Transverse colon (tissue), 4 donors: Measurements from ENCODE around the gene TANGO6. TPM values are rescaled to one million over a fixed set of nuclear protein-coding genes. Genes with fewer than 3 reads are reported as not detected.

Experiments
- DNase-seq: peaks from one replicate; pipeline ENCODE4 v3.0.0-alpha.2; 2019
- H3K27ac ChIP-seq, 4 donors: fragments of 200-600 bp; sonication (generic); 2 replicates each; pipeline ENCODE4 v1.5.1; 2016 to 2018; ENCODE audit warnings: inconsistent platforms in 4 of 4
- H3K27me3 ChIP-seq: fragments of 200-600 bp; sonication (generic); 2 replicates; pipeline ENCODE4 v1.5.1; 2017; ENCODE audit warnings: inconsistent platforms
- H3K36me3 ChIP-seq, 4 donors: fragments of 200-600 bp; sonication (generic); 2 replicates each; pipeline ENCODE4 v1.5.1; 2017 to 2019; ENCODE audit warnings: inconsistent platforms in 4 of 4
- H3K4me1 ChIP-seq, 4 donors: fragments of 200-600 bp; sonication (generic); 2 replicates each; pipeline ENCODE4 v1.5.1; 2017 to 2020; ENCODE audit warnings: inconsistent platforms in 4 of 4
- H3K4me3 ChIP-seq, 4 donors: fragments of 200-600 bp; sonication (generic); 1 replicate in 1 of 4; 2 replicates in 3 of 4; pipeline versions ENCODE4 v1.5.1 to v1.6.1; 2017 to 2019; ENCODE audit warnings: inconsistent platforms in 4 of 4
- H3K9me3 ChIP-seq, 2 donors: fragments of 200-600 bp; sonication (generic); 2 replicates each; pipeline ENCODE4 v1.5.1; 2017 to 2019; ENCODE audit warnings: inconsistent platforms in 2 of 2
- CTCF ChIP-seq, 5 experiments: fragments of 200-600 bp in 3 of 5; fragments of 450-650 bp in 2 of 5; sonication (generic) in 3 of 5; IDR thresholded peaks; 1 replicate in 2 of 5; 2 replicates in 3 of 5; pipeline ENCODE4 v1.5.1; 2016 to 2017; ENCODE audit warnings: antibody characterized with exemption in 5 of 5, inconsistent platforms in 3 of 5, mild to moderate bottlenecking in 2 of 5, moderate library complexity in 1 of 5
- EP300 ChIP-seq: sonication (generic); formaldehyde crosslinking; IDR thresholded peaks from one replicate; pipeline ENCODE4 v1.6.1; 2017; ENCODE audit warnings: antibody characterized with exemption, low read depth
- POLR2A ChIP-seq: fragments of 450-650 bp; IDR thresholded peaks from one replicate; pipeline ENCODE4 v1.6.1; 2016; ENCODE audit warnings: antibody characterized with exemption, mild to moderate bottlenecking, moderate library complexity
- POLR2AphosphoS5 ChIP-seq, 3 donors: sonication (generic); formaldehyde crosslinking; IDR thresholded peaks; one replicate each; pipeline ENCODE4 v1.6.1; 2016; ENCODE audit warnings: antibody characterized with exemption in 3 of 3
- WGBS, 2 donors: methylation state at CpG; one replicate each; pipeline ENCODE4 v1.1.5; 2018; ENCODE audit warnings: low coverage in 1 of 2; 5-methylcytosine and 5-hydroxymethylcytosine counted together
- in situ Hi-C, 4 donors: fragments of 200-750 bp; cut with MboI; loops; one replicate each; pipeline versions ENCODE4 v1.15.0 to v1.15.1; 2017; ENCODE audit warnings: low sequenced_read_pairs in 3 of 4, low pct_ligation_motif_present in 1 of 4, low pct_unique_long_range_greater_than_20kb in 1 of 4
- intact Hi-C: fragments of 100-400 bp; cut with DNase I; formaldehyde crosslinking; loops from one replicate; pipeline ENCODE4 v1.15.1; 2023; ENCODE audit warnings: low total_unique reads
- total RNA-seq, 4 donors: library from RNA; depleted of rRNA; stranded (reverse); fragments of >200 nt; gene quantifications; one replicate each; pipeline ENCODE4 v1.1.0, GENCODE V29; 2016

Gene TANGO6
- total RNA-seq: 10 to 100 TPM; 10.6 to 55.4 (median 22.8) TPM

GRCh38 chr16:68843482-68844210 is at the start of gene TANGO6:
Gene TANGO6 (plus strand): TSS chr16:68843531. CDS start chr16:68843618, 87 bp downstream.
- Histone ChIP-seq H3K27me3 (no peaks in the 10 kb centered on the region), H3K4me3 (peak within 1 kb of the TSS; percentile 55 to 97 (median 68)), H3K9me3 (no peaks in the 10 kb centered on the region), H3K27ac (peak within 1 kb of the TSS; percentile 80 to 89 (median 84)), H3K36me3 (no peaks in the 10 kb centered on the region), H3K4me1 (peaks cover 0 to 26% (median 11%) of the 10 kb centered on the region in 4 donors)
- in situ Hi-C loops (loop anchor here in 1 of 4 donors (10.0 kb wide), 1 partner anchor 281 kb away; no protein-coding TSS in a partner anchor), intact Hi-C loops (loop anchor here (10.0 kb wide), 1 partner anchor 261 kb away; the partner anchor contains the start of gene HAS3)
- peak; percentile 89 for DNase-seq
- no peak for TF ChIP-seq EP300
- peak in 1 of 5 experiments; percentile 5 for TF ChIP-seq CTCF (IDR thresholded peaks at IDR 0.05)
- peak; percentile 65 for TF ChIP-seq POLR2A
- peak; percentile 50 to 94 (median 83) for TF ChIP-seq POLR2AphosphoS5 (IDR thresholded peaks at IDR 0.05)
- WGBS, 2 donors: 0% methylated on average over 55 of the region's 55 CpGs; no CpG with 5 or more reads in 1 of the 2 donors

- WGBS, 2 donors: 78 to 100% methylated on average over 1 to 2 of the region's 2 CpGs
- H3K27ac ChIP-seq: no peak overlapping the region
Measured at GRCh38 chr16:68798398-68798797, 44.9 kb upstream of the TANGO6 start.

DNA sequence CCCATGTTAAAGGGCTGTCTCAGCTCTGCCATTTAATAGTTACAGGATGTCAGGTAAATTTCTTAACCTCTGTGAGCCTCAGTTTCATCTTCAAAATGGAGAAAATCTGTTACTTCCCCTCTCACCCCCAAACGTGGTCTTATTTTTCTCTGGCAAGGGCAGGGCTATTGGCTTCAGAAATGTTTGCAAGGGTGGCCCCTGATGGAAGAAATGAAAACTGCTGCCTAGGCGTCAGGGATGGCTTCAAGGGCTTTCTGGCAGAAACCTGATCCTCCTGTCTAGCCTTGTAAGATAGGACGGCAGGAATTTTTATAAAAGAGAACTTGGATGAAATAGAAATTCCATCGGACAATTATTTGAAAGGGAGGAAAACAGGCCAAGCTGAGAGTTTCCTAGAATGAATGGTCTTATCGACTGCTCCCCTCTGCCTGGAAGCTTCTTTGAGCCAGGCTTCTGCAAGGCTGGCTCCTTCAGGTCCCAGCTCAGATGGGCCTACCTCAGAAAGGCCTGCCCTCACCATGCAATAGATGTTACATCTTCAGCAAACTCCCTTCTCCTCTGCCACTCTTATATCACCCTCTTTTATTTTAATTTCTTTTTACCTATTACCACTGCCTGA is 43.0 kb upstream of the TANGO6 start:
- intact Hi-C loops: no loop called here
- TF ChIP-seq POLR2A (no peak), EP300 (no peak), POLR2AphosphoS5 (IDR thresholded peaks at IDR 0.05) (no peak), CTCF (IDR thresholded peaks at IDR 0.05) (peak; percentile 64 to 79 (median 65))
- no peaks in the 10 kb centered on the region for H3K9me3 ChIP-seq
- H3K36me3 ChIP-seq: no peaks in the 10 kb centered on the region
- no peak overlapping the region for H3K4me3 ChIP-seq
- peaks cover 0 to 11% (median 0%) of the 10 kb centered on the region in 4 donors for H3K4me1 ChIP-seq
- no peaks in the 10 kb centered on the region for H3K27me3 ChIP-seq
- H3K27ac ChIP-seq: no peak overlapping the region
- 8 to 24% methylated on average over 5 of the region's 5 CpGs for WGBS, 2 donors
- peak; percentile 65 for DNase-seq
- in situ Hi-C loops: loop anchor here in 2 of 4 donors (10.0 to 25.0 kb wide), 2 partner anchors 96 to 238 kb away; no protein-coding TSS in a partner anchor

More at GRCh38 chr16:68798398-68798797, 44.9 kb upstream of the TANGO6 start:
- intact Hi-C loops (no loop called here), in situ Hi-C loops (loop anchor here in 2 of 4 donors (10.0 kb wide), 1 partner anchor 94 kb away; no protein-coding TSS in a partner anchor)
- H3K9me3 ChIP-seq: no peaks in the 10 kb centered on the region
- no peak for TF ChIP-seq EP300
- TF ChIP-seq CTCF (IDR thresholded peaks at IDR 0.05): no peak
- no peak for TF ChIP-seq POLR2AphosphoS5 (IDR thresholded peaks at IDR 0.05)
- TF ChIP-seq POLR2A: no peak
- H3K4me1 ChIP-seq: peaks cover 0 to 13% (median 1%) of the 10 kb centered on the region in 4 donors
- H3K36me3 ChIP-seq: no peaks in the 10 kb centered on the region
- no peak for DNase-seq
- no peaks in the 10 kb centered on the region for H3K27me3 ChIP-seq
- H3K4me3 ChIP-seq: no peak overlapping the region

DNA sequence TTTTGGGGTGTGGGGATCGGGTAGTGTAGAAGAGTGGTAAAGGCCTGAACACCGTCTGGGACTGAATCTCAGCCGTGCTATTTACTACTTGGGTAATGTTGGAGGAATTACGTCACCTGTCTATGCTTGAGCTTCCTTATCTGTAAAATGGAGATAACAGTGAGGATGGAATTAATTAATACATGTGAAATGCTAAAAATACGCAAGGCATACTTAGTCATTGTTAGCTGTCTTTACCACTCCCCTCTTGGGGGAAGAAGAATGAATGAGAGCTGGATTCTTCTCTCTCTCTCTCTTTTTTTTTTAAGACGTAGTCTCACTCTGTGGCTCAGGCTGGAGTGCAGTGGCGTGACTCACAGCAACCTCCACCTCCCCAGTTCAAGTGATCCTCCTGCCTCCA is 41.1 kb upstream of the TANGO6 start:
- 87 to 95% methylated on average over 6 to 7 of the region's 7 CpGs for WGBS, 2 donors
- no peak overlapping the region for H3K4me3 ChIP-seq
- H3K27me3 ChIP-seq: no peaks in the 10 kb centered on the region
- DNase-seq: no peak
- in situ Hi-C loops (loop anchor here in 2 of 4 donors (10.0 to 25.0 kb wide), 2 partner anchors 97 to 240 kb away; no protein-coding TSS in a partner anchor), intact Hi-C loops (no loop called here)
- no peak for TF ChIP-seq CTCF (IDR thresholded peaks at IDR 0.05)
- no peak for TF ChIP-seq POLR2A
- TF ChIP-seq EP300: no peak
- no peak for TF ChIP-seq POLR2AphosphoS5 (IDR thresholded peaks at IDR 0.05)
- H3K27ac ChIP-seq: no peak overlapping the region
- no peaks in the 10 kb centered on the region for H3K36me3 ChIP-seq
- H3K4me1 ChIP-seq: peaks cover 0 to 11% (median 0%) of the 10 kb centered on the region in 4 donors
- H3K9me3 ChIP-seq: no peaks in the 10 kb centered on the region
